Umbilical cord (tissue), 2 donors: Measurements from ENCODE around the gene LAMC2. TPM values are rescaled to one million over a fixed set of nuclear protein-coding genes. Genes with fewer than 3 reads are reported as not detected.
"Not testable (repeated sequence)": the region's sequence is repeated elsewhere in the genome, so short reads cannot be mapped to it uniquely, and the experiment has no call there.

ENCODE experiments used
- DNase-seq: peaks from one replicate; pipeline ENCODE4 v3.0.0-alpha.2; 2015; ENCODE audit warnings: low spot score
- total RNA-seq: library from RNA; depleted of rRNA; stranded (reverse); fragments of >200 nt; gene quantifications from one replicate; pipeline ENCODE4 v1.2.3, GENCODE V29; 2014; ENCODE audit warnings: low replicate concordance; ENCODE audit not compliant: insufficient read depth

The LAMC2 gene
- total RNA-seq, 1 donor from 2014 or later: 34.2 TPM

DNA sequence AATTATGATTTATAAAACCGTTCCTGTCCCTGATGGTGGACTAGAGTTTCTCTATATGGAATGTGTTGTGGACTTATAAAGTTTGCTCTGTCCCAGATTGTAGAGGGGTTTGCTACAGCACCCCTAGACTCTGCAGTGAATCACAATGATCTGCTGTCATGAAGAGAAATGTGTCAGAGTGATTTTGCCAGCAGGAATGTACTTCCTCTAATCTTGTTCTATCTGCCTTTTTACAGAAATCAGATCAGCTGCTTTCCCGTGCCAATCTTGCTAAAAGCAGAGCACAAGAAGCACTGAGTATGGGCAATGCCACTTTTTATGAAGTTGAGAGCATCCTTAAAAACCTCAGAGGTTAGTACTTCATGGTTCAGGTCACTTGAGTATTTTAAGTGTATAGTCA, 52.0 kb downstream of the LAMC2 start:
- no peak for DNase-seq

DNA sequence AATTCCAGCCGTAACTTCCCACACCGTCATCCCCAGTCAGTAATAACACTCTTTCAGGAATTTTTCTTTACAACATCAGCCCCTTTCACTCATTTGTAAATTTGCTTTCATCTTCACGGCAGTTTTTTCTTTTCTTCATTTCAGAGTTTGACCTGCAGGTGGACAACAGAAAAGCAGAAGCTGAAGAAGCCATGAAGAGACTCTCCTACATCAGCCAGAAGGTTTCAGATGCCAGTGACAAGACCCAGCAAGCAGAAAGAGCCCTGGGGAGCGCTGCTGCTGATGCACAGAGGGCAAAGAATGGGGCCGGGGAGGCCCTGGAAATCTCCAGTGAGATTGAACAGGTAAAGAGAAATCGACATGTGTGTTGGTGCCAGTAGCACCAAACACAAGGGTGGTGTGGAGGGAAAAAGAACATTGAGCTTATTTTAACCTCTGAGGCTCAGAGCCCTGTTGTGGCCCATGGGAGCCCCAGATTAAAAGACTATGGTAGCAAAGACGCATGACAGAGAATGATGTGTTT, 53.2 kb downstream of the LAMC2 start:
- no peak for DNase-seq

GRCh38 chr1:183239793-183240525, 53.9 kb downstream of the LAMC2 start:
- no peak for DNase-seq

DNA sequence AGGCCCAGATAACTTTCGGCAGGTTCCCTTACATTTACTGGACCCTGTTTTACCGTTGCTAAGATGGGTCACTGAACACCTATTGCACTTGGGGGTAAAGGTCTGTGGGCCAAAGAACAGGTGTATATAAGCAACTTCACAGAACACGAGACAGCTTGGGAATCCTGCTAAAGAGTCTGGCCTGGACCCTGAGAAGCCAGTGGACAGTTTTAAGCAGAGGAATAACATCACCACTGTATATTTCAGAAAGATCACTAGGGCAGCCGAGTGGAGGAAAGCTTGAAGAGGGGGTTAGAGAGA, 54.4 kb downstream of the LAMC2 start:
- no peak for DNase-seq

- DNase-seq: not testable (repeated sequence)
These were observed 54.8 kb downstream of the LAMC2 start for GRCh38 chr1:183240853-183241252.

DNA sequence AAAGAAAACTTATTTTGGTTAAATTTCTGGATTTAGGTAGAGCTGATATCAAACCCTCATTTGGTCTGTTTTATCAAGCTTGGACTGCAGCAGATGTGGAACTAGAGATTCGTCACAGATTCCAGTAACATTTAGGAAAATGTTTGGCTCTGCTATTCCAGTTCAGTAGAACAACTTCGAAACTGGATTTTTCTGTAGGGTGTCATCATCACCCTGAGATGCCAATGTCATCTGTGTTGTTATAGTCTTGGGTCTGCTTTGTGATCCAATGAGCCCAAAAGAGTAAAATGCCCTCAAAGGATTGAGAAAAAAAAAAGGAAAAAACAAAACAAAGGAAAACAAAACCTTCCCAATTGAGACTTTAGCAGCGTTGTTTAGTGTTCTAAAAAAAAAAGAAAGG, 55.4 kb downstream of the LAMC2 start:
- no peak for DNase-seq

- no peak for DNase-seq
These were observed 56.5 kb downstream of the LAMC2 start for GRCh38 chr1:183242556-183242955.

DNA sequence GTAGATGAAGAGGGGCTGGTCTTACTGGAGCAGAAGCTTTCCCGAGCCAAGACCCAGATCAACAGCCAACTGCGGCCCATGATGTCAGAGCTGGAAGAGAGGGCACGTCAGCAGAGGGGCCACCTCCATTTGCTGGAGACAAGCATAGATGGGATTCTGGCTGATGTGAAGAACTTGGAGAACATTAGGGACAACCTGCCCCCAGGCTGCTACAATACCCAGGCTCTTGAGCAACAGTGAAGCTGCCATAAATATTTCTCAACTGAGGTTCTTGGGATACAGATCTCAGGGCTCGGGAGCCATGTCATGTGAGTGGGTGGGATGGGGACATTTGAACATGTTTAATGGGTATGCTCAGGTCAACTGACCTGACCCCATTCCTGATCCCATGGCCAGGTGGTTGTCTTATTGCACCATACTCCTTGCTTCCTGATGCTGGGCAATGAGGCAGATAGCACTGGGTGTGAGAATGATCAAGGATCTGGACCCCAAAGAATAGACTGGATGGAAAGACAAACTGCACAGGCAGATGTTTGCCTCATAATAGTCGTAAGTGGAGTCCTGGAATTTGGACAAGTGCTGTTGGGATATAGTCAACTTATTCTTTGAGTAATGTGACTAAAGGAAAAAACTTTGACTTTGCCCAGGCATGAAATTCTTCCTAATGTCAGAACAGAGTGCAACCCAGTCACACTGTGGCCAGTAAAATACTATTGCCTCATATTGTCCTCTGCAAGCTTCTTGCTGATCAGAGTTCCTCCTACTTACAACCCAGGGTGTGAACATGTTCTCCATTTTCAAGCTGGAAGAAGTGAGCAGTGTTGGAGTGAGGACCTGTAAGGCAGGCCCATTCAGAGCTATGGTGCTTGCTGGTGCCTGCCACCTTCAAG, 57.3 kb downstream of the LAMC2 start:
- no peak for DNase-seq

DNA sequence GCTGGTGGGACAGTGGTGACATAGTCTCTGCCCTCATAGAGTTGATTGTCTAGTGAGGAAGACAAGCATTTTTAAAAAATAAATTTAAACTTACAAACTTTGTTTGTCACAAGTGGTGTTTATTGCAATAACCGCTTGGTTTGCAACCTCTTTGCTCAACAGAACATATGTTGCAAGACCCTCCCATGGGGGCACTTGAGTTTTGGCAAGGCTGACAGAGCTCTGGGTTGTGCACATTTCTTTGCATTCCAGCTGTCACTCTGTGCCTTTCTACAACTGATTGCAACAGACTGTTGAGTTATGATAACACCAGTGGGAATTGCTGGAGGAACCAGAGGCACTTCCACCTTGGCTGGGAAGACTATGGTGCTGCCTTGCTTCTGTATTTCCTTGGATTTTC, 58.4 kb downstream of the LAMC2 start:
- peak; percentile 49 for DNase-seq

DNA sequence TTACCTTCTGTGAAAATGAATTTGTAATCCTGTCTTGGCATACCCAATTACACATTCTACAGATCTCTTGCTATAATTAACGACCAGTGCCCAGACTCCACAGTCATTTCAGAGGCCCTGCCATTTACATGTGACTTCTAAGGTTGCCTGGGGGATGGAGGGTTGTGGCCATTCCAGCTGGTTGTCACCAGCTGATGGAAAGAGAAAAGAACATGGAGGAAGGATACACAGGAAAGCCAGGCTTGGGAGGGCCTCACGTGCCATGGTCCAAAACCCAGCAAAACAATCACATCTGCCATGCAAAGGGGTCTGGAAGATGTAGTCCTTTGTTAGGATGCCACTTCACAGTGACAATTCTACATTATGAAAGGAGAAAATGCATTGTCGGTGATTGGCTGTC, 59.3 kb downstream of the LAMC2 start:
- no peak for DNase-seq

DNA sequence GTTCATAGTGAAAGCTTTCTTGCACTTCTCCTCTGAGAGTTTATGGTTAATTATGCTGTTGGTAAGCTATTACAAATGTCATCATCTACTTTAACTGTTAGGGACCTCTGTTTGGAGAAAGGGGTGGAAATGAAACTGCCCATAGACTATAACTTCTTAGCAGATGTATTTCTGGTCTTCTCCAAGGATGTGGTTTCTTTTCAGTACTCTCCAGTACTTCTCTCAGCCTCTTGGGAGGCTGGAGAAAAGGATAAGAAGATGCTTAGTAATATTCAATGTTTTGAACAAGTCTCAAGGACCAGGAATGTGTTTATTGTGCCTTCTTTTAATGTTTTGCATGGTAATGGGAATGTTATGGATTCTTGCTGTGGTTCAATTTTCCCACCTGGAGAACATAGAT, 60.4 kb downstream of the LAMC2 start:
- no peak for DNase-seq

DNA sequence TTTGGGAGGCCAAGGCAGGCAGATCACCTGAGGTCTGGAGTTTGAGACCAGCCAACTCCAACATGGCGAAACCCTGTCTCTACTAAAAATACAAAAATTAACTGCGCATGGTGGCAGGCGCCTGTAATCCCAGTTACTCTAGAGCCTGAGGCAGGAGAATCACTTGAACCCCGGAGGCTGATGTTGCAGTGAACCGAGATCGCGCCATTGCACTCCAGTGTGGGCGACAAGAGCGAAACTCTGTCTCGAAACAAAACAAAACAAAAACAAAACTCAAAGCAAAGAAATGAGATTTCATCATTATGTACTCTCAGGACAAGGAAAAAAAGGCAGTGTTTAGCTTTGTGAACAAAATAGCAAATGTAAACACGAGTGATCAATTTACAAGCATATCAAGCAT, 61.0 kb downstream of the LAMC2 start:
- no peak for DNase-seq

DNA sequence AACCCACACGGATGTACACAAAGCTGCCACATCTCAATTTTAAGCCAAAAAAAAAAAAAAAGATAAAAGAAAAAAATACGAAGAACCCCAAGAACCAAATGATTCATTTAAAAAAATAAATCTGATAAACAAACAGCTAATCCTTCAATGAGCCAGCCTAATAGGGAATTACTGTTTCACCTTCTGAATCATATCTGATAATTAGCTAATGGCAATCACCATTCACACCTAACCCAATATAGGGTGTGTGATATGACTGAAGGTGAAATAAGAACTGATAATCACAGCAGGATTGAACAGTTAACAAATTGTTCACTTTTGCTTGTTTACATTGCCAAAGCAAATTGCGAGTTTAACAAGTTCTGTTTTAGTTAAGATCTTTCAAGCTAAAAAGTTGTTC, 61.4 kb downstream of the LAMC2 start:
- no peak for DNase-seq

DNA sequence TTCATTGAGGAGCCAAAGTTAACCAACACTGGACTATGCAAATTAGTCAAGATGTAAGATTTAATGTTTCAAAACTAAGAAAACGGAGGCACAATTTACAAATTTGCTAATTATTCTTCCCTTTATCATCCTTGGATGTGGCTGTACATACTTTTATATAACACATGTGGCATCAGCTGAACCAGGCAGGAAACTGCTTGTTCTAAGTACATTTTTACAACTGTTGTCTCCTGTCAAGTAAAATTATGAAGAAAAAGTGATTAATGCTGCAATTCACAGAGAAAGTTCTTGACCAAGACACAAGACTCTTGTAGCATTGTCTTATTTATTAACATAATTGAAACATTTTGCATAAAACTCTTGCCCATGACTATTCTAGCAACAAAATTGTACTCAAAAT, 61.9 kb downstream of the LAMC2 start:
- DNase-seq: no peak

DNA sequence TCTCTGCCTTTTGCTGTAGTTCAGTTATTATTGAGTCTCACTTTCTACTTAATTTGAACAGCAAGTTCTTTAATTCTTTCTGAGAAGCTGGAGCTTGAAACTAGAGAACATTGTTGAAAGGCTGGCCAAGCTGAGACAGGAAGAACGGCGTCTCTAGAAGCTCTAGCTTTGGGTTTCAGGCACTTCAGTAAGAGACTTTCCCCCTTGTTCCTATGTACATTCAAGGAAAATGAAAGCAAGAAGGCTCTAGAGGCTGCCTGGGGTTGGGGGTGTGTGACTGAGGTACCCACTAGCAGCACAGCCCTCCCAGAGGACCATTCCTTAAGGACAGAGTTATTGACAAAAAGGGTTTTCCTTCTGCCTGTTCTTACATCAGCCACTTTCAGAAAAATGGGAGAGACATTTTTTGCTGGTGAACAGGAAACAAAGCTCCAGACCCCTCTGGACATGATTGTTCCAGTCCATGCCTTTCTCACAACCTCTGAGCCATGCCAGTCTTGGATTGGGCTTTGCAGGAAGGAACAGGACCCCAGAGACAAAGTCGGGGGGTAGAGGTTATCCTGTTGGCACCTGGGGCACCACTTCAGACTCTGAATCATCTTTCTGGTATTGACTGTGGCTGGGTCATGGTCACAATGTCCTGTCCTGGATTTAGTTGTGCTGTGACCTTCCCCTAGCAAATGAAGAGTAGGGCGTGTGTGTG, 63.1 kb downstream of the LAMC2 start:
- no peak for DNase-seq

- DNase-seq: no peak
These were observed 63.9 kb downstream of the LAMC2 start for GRCh38 chr1:183249941-183250452.

- DNase-seq: no peak
These were observed 65.3 kb downstream of the LAMC2 start for GRCh38 chr1:183251101-183251958.

DNA sequence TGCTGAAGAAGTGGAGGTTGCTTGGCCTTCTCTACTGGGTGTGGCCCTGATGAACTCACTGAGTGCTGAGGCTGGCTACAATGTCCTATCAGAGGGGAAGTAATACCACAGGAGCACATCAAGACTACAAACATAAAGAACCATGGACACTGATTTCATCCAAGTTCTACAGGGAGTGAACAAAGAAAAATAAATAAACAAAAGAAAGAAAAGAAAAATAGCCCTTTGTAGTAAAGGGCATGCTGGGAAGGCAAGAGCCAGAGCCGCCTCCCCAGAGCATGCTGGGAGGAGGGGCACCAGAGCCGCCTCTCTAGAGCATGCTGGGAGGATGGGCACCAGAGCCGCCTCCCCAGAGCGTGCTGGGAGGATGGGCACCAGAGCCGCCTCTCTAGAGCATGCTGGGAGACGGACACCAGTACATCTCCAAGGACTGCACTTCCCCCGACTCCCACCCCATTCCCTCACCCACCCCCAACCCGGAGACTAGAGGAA, 65.9 kb downstream of the LAMC2 start:
- no peak for DNase-seq

DNA sequence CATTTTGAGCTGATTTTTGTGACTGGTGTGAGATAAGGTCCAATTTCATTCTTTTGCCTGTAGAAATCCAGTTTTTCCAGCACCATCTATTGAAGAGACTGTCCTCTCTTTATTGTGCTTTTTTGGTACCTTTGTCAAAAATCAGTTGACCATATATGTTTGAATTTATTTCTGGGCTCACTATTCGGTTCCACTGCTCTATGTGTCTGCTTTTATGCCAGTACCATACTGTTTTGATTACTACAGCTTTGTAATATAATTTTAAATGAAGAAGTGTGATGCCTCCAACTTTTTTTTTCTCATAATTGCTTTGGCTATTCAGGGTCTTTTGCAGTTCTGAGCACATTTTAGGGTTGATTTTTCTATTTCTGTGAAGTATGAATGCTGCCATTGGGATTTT, 69.0 kb downstream of the LAMC2 start:
- DNase-seq: no peak

DNA sequence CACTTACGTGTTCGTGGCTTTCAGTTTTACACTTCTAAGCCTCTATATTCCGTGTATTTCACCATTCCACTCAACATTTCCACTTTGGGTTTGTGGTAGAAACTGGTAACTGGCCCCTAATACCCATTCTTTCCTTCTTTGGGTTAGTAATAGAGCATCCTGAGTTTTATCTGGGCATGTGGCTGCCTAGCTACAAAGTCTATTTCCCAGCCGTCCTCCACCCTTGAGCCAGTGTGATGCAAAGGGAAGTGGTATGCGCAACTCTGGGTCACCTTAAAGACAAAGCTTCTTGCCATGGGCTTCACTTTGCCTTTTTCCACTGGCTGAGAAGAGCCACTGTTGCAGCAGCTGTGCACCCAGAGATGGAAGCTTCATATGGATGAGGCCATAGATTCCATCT, 73.9 kb downstream of the LAMC2 start:
- DNase-seq: no peak

- DNase-seq: no peak
These were observed 76.7 kb downstream of the LAMC2 start for GRCh38 chr1:183262628-183263200.
